NK-92 (cell line): Measurements from ENCODE around the gene COL4A2.

ENCODE experiments used
- DNase-seq: peaks from one replicate; lab custom pipeline; 2025; ENCODE audit not compliant: unreplicated experiment; lab: John Stamatoyannopoulos, UW

COL4A2 gene

GRCh38 chr13:110548891-110549794 lies 242.1 kb downstream of the COL4A2 start:
- no peak for DNase-seq

- no peak for DNase-seq
Observed at GRCh38 chr13:110549795-110550160, 242.7 kb downstream of the COL4A2 start.

DNA sequence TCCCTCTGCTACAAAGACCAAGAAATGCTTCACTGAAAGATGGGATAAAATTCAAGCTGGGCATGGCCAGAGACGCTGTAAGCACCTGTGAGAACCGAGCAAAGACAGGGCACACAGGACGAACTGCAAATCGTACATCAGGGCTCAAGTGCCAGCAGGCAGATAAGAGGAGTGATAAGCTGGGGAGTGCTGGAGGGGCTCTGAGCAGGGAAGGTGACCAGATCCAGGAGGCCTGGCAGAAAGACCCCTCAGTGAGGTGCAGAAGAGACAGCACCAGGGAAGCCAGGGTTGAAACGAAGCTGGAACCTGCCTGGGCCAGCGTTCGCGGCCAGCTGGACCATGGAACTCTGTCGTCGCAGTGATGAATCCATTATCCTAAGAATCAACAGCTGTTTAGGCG lies 244.2 kb downstream of the COL4A2 start:
- no peak for DNase-seq

GRCh38 chr13:110552767-110553166 lies 245.7 kb downstream of the COL4A2 start:
- no peak for DNase-seq

DNA sequence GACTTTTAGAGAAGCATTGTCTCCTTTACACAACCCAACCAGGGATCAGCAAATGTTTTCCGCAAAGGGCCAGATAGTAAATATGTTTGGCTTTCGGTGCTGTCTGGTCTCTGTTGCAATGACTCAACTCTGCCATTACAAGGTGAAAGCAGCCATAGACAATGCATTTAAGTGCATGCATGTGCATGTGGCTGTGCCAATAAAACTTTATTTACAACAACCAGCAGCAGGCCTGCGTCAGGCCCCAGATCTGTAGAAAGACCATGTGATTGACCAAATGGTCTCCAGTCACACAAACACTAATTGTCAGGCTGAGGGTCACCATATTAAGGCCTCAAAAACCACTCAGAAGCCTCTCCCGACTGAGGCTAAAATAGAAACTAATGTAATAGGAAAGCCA lies 246.3 kb downstream of the COL4A2 start:
- DNase-seq, result no peak

- no peak for DNase-seq
Observed at GRCh38 chr13:110554227-110554836, 247.2 kb downstream of the COL4A2 start.

GRCh38 chr13:110554946-110555345 lies 247.9 kb downstream of the COL4A2 start:
- no peak for DNase-seq

DNA sequence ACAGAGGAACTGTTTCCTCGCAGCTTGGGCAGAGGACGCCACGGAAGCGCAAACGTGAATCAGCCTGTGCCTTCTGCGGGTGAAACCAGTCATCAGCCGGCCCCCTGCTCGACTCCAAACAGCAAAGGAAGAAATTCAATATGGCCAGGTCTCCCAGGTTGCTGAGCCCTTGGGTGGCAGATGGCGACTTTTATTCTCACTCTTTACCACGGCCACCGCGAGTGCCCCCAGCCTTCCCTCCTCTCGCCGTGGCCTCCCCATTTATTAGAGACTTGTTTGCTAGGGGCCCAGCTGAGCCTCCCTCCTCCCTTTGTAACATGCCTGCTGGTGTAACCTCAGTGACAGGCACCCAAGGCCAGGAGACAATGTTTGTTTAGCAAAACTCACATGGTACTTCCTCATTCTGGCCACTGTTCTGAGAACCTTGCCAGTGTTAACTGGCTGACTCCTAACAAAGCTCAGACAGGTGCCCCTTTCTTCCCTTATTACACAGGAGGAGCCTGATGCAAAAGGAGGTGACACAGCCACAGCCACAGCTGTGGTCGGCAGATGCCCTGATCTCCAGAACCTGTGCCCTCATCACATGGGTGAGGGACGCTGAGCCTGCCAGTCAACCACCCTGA lies 248.6 kb downstream of the COL4A2 start:
- DNase-seq, result no peak

DNA sequence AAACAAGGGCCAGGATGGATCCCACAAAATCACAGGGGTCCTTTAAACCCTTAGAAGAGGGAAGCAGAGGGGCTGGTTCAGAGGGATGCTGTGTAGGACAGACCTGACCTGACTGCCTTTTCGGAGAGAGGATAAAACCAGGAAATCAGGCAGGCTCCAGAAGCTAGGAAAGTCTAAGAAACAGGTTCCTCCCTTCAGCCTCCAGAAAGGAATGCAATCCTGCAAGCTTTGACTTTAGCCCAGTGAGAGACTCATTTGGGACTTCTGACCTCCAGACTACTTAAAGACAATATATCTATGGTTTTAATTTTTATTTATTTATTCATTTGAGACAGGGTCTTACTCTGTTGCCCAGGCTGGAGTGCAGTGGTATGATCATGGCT lies 249.1 kb downstream of the COL4A2 start:
- DNase-seq, result no peak

GRCh38 chr13:110557082-110557481 lies 250.0 kb downstream of the COL4A2 start:
- DNase-seq, result no peak

DNA sequence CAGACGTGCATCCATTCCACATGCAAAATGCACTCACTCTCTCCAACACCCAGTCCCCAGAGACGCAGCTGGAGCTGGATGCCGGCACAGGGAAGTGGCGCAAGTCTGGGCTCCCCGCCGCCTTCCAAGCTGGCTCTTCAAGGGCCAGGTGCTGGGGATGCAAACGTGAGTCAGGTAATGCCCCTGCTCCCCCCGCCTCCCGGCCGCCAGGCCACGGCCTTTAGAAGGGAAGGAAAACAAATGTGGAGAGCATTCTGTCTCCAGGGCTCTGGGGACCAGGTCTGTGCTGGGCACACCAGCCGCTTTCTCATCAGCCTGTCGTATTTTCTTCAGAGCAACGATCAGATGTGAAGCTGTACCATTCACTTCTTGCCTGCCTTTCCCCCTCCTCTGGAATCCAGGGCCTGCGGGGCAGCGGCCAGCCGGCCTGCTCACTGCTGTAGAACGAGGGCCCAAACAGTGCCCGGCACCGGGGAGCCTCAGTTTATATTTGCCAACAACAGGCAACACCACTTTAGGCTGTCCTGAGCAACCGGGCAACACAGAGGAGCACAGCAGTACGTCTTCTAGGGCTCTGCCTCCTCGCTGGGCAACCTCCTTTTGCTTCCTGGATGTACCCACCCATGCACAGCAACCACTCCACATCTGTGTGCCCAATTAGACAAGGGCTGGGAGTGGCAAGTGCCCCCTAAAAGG lies 250.7 kb downstream of the COL4A2 start:
- DNase-seq, result no peak

GRCh38 chr13:110559429-110559943 lies 252.4 kb downstream of the COL4A2 start:
- DNase-seq, result no peak

GRCh38 chr13:110559986-110560385 lies 252.9 kb downstream of the COL4A2 start:
- no peak for DNase-seq

DNA sequence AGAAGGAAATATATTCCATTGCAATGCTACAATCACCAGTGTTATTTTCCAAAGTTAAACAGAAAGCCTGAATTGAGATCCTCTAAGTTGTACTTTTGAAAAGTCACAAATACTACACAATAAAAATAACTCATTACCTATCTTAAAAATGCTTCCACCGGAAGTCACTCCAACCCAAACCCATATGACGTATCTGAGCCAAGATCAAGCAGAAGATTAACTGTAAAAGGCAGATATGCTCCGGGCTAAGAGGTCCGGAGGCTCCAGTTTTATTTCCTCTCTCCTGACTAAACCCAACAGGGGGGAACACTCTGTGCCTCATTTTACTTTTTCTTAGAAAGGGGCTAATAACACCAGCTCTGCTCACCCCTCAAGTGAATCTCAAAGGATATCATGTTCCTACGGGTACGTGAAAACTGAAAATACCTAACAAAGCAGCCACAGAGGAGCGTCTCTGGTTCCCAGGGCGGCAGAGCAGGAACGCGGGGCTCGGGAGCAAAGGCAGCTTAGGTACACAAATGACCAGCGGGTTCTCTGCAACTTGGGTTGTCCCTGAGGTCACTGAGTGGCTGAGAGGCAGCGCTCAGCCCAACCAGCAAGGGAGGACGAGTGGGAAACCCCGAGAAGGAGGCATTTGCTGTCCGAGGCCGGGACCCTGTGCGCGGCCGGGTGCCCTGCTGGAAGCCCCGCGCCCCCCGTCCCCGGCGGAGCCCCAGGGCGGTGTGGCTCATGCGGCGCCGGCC lies 253.7 kb downstream of the COL4A2 start:
- no peak for DNase-seq

GRCh38 chr13:110561344-110562035 lies 254.4 kb downstream of the COL4A2 start, which contains the start of gene RAB20:
TSS of gene RAB20 (minus strand) at chr13:110561722. CDS start at chr13:110561519, 203 bp downstream.
- no peak for DNase-seq

DNA sequence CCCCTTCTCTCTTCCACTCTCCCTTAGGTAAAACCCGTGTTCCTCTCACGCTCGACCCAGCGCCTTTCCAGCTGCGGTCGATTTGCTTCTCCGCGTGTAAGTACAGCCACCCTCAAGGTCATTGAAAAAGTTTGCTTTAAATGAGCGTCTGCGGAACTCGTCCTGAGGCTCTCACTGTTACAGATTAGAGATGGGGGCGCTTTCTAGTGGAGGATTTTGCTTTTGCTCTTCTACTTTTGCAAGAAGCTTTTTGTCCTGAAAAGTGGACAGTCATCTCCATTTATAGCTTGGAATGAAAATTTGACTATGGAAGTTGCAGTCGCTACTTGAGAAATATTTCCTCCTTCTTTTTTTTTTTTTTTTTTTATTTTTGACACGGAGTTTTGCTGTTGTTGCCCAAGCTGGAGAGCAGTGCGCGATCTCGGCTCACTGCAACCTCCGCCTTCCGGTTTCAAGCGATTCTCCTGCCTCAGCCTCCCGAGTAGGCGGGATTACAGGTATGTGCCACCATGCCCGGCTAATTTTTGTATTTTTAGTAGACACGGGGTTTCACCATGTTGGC lies 255.0 kb downstream of the COL4A2 start:
- no peak for DNase-seq
